Activated CD4-positive, alpha-beta T cell treated with anti-CD3 and anti-CD28 coated beads, Interleukin-2, amount 50 U/mL, for 24 hours (primary cell): ENCODE results near the gene RPL39.
"Not testable (repeated sequence)": the region's sequence is repeated elsewhere in the genome, so short reads cannot be mapped to it uniquely, and the experiment has no call there.

Experiments used
- DNase-seq, 2 donors: peaks; one replicate each; pipeline ENCODE4 v3.0.0-alpha.2; 2020; ENCODE audit warnings: low read depth in 1 of 2, low spot score in 1 of 2

RPL39 gene

GRCh38 chrX:119791437-119792231 lies at the start of gene RPL39:
RPL39 (minus strand) TSS chrX:119791630; CDS start chrX:119791576, 54 bp downstream.
- peak; percentile 52 to 71 for DNase-seq

GRCh38 chrX:119833905-119834304 lies 42.5 kb upstream of the RPL39 start:
- no peak for DNase-seq

GRCh38 chrX:119828446-119828845 lies 37.0 kb upstream of the RPL39 start:
- no peak for DNase-seq

- no peak for DNase-seq
Observed at GRCh38 chrX:119826399-119826959, 35.0 kb upstream of the RPL39 start.

GRCh38 chrX:119824221-119824620 lies 32.8 kb upstream of the RPL39 start:
- DNase-seq: not testable (repeated sequence)

GRCh38 chrX:119821703-119822102 lies 30.3 kb upstream of the RPL39 start:
- not testable (repeated sequence) for DNase-seq

GRCh38 chrX:119817130-119817690 lies 25.8 kb upstream of the RPL39 start:
- DNase-seq: no peak

- no peak for DNase-seq
Observed at GRCh38 chrX:119816300-119816699, 24.9 kb upstream of the RPL39 start.

- DNase-seq: no peak
Observed at GRCh38 chrX:119809185-119809666, 17.8 kb upstream of the RPL39 start.

GRCh38 chrX:119808461-119808860 lies 17.0 kb upstream of the RPL39 start:
- not testable (repeated sequence) for DNase-seq

GRCh38 chrX:119802546-119802945 lies 11.1 kb upstream of the RPL39 start:
- DNase-seq: no peak

- no peak for DNase-seq
Observed at GRCh38 chrX:119801253-119802221, 10.1 kb upstream of the RPL39 start.

- DNase-seq: peak; percentile 21 to 29
Observed at GRCh38 chrX:119790977-119791436, 423 bp downstream of the RPL39 start.

- DNase-seq: peak; percentile 6 to 14
Observed at GRCh38 chrX:119784747-119785446, 6.5 kb downstream of the RPL39 start.

GRCh38 chrX:119783026-119783425 lies 8.4 kb downstream of the RPL39 start:
- no peak for DNase-seq

- no peak for DNase-seq
Observed at GRCh38 chrX:119778829-119779228, 12.6 kb downstream of the RPL39 start.

- DNase-seq: no peak
Observed at GRCh38 chrX:119775517-119776238, 15.8 kb downstream of the RPL39 start.

- DNase-seq: not testable (repeated sequence)
Observed at GRCh38 chrX:119769388-119769787, 22.0 kb downstream of the RPL39 start.

GRCh38 chrX:119768436-119768835 lies 23.0 kb downstream of the RPL39 start:
- not testable (repeated sequence) for DNase-seq
